HEK293 (cell line): Measurements from ENCODE around the gene NCBP2.

Source experiments
- CTCF ChIA-PET: fragments of 350-600 bp; formaldehyde crosslinking; extraction: SDS; loops from one replicate; lab custom pipeline; 2021; ENCODE audit warnings: antibody characterized with exemption; lab: Yijun Ruan, JAX
- POLR2A ChIA-PET: fragments of 300-600 bp; formaldehyde crosslinking; extraction: SDS; loops from one replicate; lab custom pipeline; 2020; ENCODE audit warnings: antibody characterized with exemption, inconsistent platforms; lab: Yijun Ruan, JAX
- H3K27ac ChIP-seq: fragments of 200-500 bp; sonication (Bioruptor generic); 2 replicates; pipeline ENCODE4 v1.5.1; 2014; ENCODE audit warnings: low read depth, low read length, control low read depth, inconsistent platforms; ENCODE audit errors: extremely low read depth
- H3K36me3 ChIP-seq, 2 experiments: fragments of 200-500 bp in 1 of 2; sonication (Bioruptor generic) in 1 of 2; 1 replicate in 1 of 2; 2 replicates in 1 of 2; pipeline ENCODE4 v1.5.1; 2014 to 2017; ENCODE audit warnings: inconsistent platforms in 2 of 2, low read length in 2 of 2; ENCODE audit not compliant: control insufficient read depth in 2 of 2, insufficient read depth in 1 of 2
- H3K4me1 ChIP-seq: fragments of 200-500 bp; sonication (Bioruptor generic); 2 replicates; pipeline ENCODE4 v1.5.1; 2014; ENCODE audit warnings: mild to moderate bottlenecking, low read length, inconsistent platforms; ENCODE audit not compliant: control insufficient read depth, insufficient read depth
- H3K4me3 ChIP-seq: 2 replicates; pipeline ENCODE4 v1.5.1; 2011; ENCODE audit warnings: low read depth, mild to moderate bottlenecking, control low read depth, low read length, moderate library complexity
- H3K9me3 ChIP-seq: fragments of 200-500 bp; sonication (Bioruptor generic); 2 replicates; pipeline ENCODE4 v1.5.1; 2014; ENCODE audit warnings: low read depth, low read length, inconsistent platforms; ENCODE audit not compliant: control insufficient read depth, insufficient read depth
- BCL6B ChIP-seq: fragments of 450-650 bp; formaldehyde crosslinking; IDR thresholded peaks from 2 replicates; pipeline ENCODE4 v1.5.1; 2017; ENCODE audit warnings: missing biosample characterization, missing genetic modification characterization
- GLIS2 ChIP-seq: fragments of 450-650 bp; formaldehyde crosslinking; IDR thresholded peaks from 2 replicates; pipeline ENCODE4 v1.5.1; 2016; ENCODE audit warnings: missing biosample characterization, missing genetic modification characterization
- HIC1 ChIP-seq: fragments of 450-650 bp; formaldehyde crosslinking; IDR thresholded peaks from 2 replicates; pipeline ENCODE4 v1.5.1; 2016; ENCODE audit warnings: missing biosample characterization, missing genetic modification characterization
- HOXA7 ChIP-seq: sonication (generic); formaldehyde crosslinking; IDR thresholded peaks from 2 replicates; pipeline ENCODE4 v1.8.1; 2022; ENCODE audit warnings: missing genetic modification reagents, borderline replicate concordance
- IKZF3 ChIP-seq: fragments of 450-650 bp; IDR thresholded peaks from 2 replicates; pipeline ENCODE4 v1.5.0; 2018; ENCODE audit warnings: missing biosample characterization, mild to moderate bottlenecking, missing genetic modification characterization, moderate library complexity
- KLF16 ChIP-seq: fragments of 450-650 bp; formaldehyde crosslinking; IDR thresholded peaks from 2 replicates; pipeline ENCODE4 v1.5.1; 2017; ENCODE audit warnings: missing biosample characterization, missing genetic modification characterization
- KLF17 ChIP-seq: fragments of 450-650 bp; formaldehyde crosslinking; IDR thresholded peaks from 2 replicates; pipeline ENCODE4 v1.5.1; 2016; ENCODE audit warnings: missing biosample characterization, missing genetic modification characterization
- PBX3 ChIP-seq: sonication (generic); formaldehyde crosslinking; IDR thresholded peaks from 2 replicates; pipeline ENCODE4 v1.8.1; 2022; ENCODE audit warnings: mild to moderate bottlenecking, moderate library complexity, missing genetic modification reagents
- PRDM10 ChIP-seq: fragments of 450-650 bp; formaldehyde crosslinking; IDR thresholded peaks from 2 replicates; pipeline ENCODE4 v1.5.1; 2016; ENCODE audit warnings: missing biosample characterization, missing genetic modification characterization
- ZBTB44 ChIP-seq: fragments of 450-650 bp; IDR thresholded peaks from 2 replicates; pipeline ENCODE4 v1.5.1; 2018; ENCODE audit warnings: missing biosample characterization, mild to moderate bottlenecking, missing genetic modification characterization
- ZBTB48 ChIP-seq: fragments of 450-650 bp; formaldehyde crosslinking; IDR thresholded peaks from 2 replicates; pipeline ENCODE4 v1.5.1; 2016; ENCODE audit warnings: missing biosample characterization, missing genetic modification characterization
- ZBTB6 ChIP-seq: fragments of 450-650 bp; formaldehyde crosslinking; IDR thresholded peaks from 2 replicates; pipeline ENCODE4 v1.5.1; 2017; ENCODE audit warnings: missing biosample characterization, missing genetic modification characterization
- ZFHX2 ChIP-seq: fragments of 450-650 bp; formaldehyde crosslinking; conservative IDR thresholded peaks from 2 replicates; pipeline ENCODE4 v1.5.1; 2016; ENCODE audit warnings: missing biosample characterization, missing genetic modification characterization
- ZNF138 ChIP-seq: fragments of 450-650 bp; formaldehyde crosslinking; IDR thresholded peaks from 2 replicates; pipeline ENCODE4 v1.5.1; 2016; ENCODE audit warnings: missing biosample characterization, missing genetic modification characterization, borderline replicate concordance
- ZNF169 ChIP-seq: fragments of 450-650 bp; formaldehyde crosslinking; IDR thresholded peaks from 2 replicates; pipeline ENCODE4 v1.5.1; 2016; ENCODE audit warnings: missing biosample characterization, missing genetic modification characterization
- ZNF335 ChIP-seq: fragments of 450-650 bp; formaldehyde crosslinking; conservative IDR thresholded peaks from 2 replicates; pipeline ENCODE4 v1.5.1; 2016; ENCODE audit warnings: missing biosample characterization, missing genetic modification characterization
- ZNF354C ChIP-seq: fragments of 450-650 bp; formaldehyde crosslinking; IDR thresholded peaks from 2 replicates; pipeline ENCODE4 v1.5.1; 2016; ENCODE audit warnings: missing biosample characterization, missing genetic modification characterization, low read depth, borderline replicate concordance
- ZNF48 ChIP-seq: fragments of 450-650 bp; formaldehyde crosslinking; IDR thresholded peaks from 2 replicates; pipeline ENCODE4 v1.5.1; 2016; ENCODE audit warnings: missing biosample characterization, missing genetic modification characterization
- ZNF624 ChIP-seq: fragments of 450-650 bp; formaldehyde crosslinking; IDR thresholded peaks from 2 replicates; pipeline ENCODE4 v1.5.1; 2017; ENCODE audit warnings: missing biosample characterization, missing genetic modification characterization
- ZNF626 ChIP-seq: fragments of 450-650 bp; sonication (Bioruptor Pico); formaldehyde crosslinking; IDR thresholded peaks from 2 replicates; pipeline ENCODE4 v1.5.1; 2018; ENCODE audit warnings: missing biosample characterization, missing genetic modification characterization, inconsistent platforms
- ZSCAN30 ChIP-seq: fragments of 450-650 bp; IDR thresholded peaks from 2 replicates; pipeline ENCODE4 v1.5.1; 2018; ENCODE audit warnings: missing biosample characterization, mild to moderate bottlenecking, missing genetic modification characterization, moderate library complexity

Gene NCBP2

GRCh38 chr3:196970547-196971093 lies 28.3 kb upstream of the NCBP2 start (continued):
- no peak for TF ChIP-seq HIC1
- TF ChIP-seq HOXA7 (CRISPR knock-in tag) = no peak
- TF ChIP-seq BCL6B (tag by site-specific recombination) = no peak

- CTCF ChIA-PET = interaction anchor here (0.6 to 1.3 kb wide), 7 partner anchors 10 to 441 kb away, joined by 3 to 7 read pairs (median 3); no protein-coding TSS in a partner anchor
- Histone ChIP-seq H3K36me3 (no peaks in the 10 kb centered on the region), H3K4me1 (no peaks in the 10 kb centered on the region), H3K27ac (peak overlapping the region; percentile 56; the same call in 1 of the 2 replicates), H3K4me3 (peak overlapping the region; percentile 50), H3K9me3 (no peaks in the 10 kb centered on the region)
- TF ChIP-seq KLF17 (tag by site-specific recombination) = no peak
- TF ChIP-seq KLF16 (tag by site-specific recombination) = no peak
- TF ChIP-seq ZNF354C (tag by site-specific recombination) = no peak
- 0 out of 2 replicates have a peak, but pooled peaks have one; percentile 21 for TF ChIP-seq GLIS2 (tag by site-specific recombination)
- no peak for TF ChIP-seq ZNF624 (tag by site-specific recombination)
- no peak for TF ChIP-seq PRDM10 (tag by site-specific recombination)
- TF ChIP-seq ZNF335 (tag by site-specific recombination) = peak; percentile 42; the same call in 1 of the 2 replicates
- no peak for TF ChIP-seq ZNF169 (tag by site-specific recombination)
- peak; percentile 16; the same call in 1 of the 2 replicates for TF ChIP-seq ZNF626 (tag by site-specific recombination)
- TF ChIP-seq ZBTB48 (tag by site-specific recombination) = no peak
- peak; percentile 70 for TF ChIP-seq IKZF3
- no peak for TF ChIP-seq ZBTB44 (tag by site-specific recombination)
- TF ChIP-seq ZNF48 (tag by site-specific recombination) = no peak
- peak; percentile 85 for TF ChIP-seq ZSCAN30 (tag by site-specific recombination)
- TF ChIP-seq ZBTB6 (tag by site-specific recombination) = no peak
- TF ChIP-seq ZFHX2 = no peak
- no peak for TF ChIP-seq ZNF138
- peak; percentile 14; the same call in 1 of the 2 replicates for TF ChIP-seq PBX3
- POLR2A ChIA-PET = interaction anchor here (0.6 to 1.0 kb wide), 2 partner anchors 15 to 28 kb away, joined by 3 read pairs; partner anchors contain the start of gene NCBP2
Observed at GRCh38 chr3:196969660-196970546, 27.6 kb upstream of the NCBP2 start.
